GM12875 (cell line): Measurements from ENCODE around the gene LTBP3.
"Not testable (repeated sequence)": the region's sequence is repeated elsewhere in the genome, so short reads cannot be mapped to it uniquely, and the experiment has no call there.

Experiments
- H3K4me3 ChIP-seq: one replicate; pipeline ENCODE4 v1.5.1; 2011; ENCODE audit warnings: low read depth, low read length, control low read depth
- TF ChIP-seq, protein P1 (sequence below): IDR thresholded peaks from 2 replicates; pipeline ENCODE4 v1.5.1; 2011; ENCODE audit warnings: low read depth, mild to moderate bottlenecking, control low read depth, inconsistent platforms, low read length, moderate library complexity, borderline replicate concordance; ENCODE audit not compliant: insufficient read depth

Gene LTBP3

DNA sequence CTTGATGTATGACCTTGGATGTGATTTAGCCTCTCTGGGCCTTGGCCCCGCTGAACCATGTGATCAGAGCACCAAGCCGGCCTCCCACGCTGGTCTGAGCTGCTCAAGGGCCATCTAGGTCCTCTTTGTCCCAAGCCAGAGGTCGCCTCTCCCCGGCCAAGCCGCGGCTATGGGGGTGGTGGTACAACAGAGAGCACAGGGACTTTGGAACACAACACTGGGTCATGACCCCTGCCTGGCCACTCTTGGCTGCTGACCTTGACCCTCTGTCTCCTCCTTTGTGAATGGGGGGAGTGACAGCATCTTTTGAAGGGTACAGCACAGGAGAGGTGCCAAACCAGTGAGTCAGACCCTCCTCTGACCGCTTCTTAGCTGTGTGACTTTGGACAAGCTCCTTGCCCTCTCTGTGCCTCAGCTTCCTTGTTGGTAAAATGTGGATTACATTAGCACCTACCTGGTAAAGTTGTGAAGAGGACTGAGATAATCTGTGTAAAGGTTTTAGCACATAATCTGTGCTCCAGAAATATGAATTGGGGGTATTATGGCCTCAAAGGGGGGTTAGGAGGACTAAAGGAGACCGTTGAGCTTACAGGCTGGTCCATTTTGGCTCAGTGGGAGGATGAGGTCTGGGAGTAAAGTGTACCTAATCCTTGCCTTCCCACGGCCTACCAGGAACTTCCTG lies 28.5 kb downstream of the LTBP3 start:
- TF ChIP-seq, protein P1, sequence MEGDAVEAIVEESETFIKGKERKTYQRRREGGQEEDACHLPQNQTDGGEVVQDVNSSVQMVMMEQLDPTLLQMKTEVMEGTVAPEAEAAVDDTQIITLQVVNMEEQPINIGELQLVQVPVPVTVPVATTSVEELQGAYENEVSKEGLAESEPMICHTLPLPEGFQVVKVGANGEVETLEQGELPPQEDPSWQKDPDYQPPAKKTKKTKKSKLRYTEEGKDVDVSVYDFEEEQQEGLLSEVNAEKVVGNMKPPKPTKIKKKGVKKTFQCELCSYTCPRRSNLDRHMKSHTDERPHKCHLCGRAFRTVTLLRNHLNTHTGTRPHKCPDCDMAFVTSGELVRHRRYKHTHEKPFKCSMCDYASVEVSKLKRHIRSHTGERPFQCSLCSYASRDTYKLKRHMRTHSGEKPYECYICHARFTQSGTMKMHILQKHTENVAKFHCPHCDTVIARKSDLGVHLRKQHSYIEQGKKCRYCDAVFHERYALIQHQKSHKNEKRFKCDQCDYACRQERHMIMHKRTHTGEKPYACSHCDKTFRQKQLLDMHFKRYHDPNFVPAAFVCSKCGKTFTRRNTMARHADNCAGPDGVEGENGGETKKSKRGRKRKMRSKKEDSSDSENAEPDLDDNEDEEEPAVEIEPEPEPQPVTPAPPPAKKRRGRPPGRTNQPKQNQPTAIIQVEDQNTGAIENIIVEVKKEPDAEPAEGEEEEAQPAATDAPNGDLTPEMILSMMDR: no peak
- no peak overlapping the region for H3K4me3 ChIP-seq

GRCh38 chr11:65528819-65529350 lies 29.3 kb downstream of the LTBP3 start:
- TF ChIP-seq, protein P1: no peak

DNA sequence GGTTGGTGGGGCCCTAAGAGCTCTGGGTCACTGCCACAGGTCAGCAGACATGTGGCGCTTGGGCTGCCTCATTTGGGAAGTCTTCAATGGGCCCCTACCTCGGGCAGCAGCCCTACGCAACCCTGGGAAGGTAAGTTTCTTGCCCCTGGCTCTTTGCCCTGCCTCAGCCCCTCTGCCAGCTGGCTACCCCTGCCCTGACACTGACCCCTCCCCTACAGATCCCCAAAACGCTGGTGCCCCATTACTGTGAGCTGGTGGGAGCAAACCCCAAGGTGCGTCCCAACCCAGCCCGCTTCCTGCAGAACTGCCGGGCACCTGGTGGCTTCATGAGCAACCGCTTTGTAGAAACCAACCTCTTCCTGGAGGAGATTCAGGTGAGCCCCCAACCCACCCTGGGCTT lies 31.4 kb downstream of the LTBP3 start:
- no peak overlapping the region for H3K4me3 ChIP-seq
- TF ChIP-seq, protein P1: no peak

More at GRCh38 chr11:65528819-65529350, 29.3 kb downstream of the LTBP3 start:
- H3K4me3 ChIP-seq: no peak overlapping the region

DNA sequence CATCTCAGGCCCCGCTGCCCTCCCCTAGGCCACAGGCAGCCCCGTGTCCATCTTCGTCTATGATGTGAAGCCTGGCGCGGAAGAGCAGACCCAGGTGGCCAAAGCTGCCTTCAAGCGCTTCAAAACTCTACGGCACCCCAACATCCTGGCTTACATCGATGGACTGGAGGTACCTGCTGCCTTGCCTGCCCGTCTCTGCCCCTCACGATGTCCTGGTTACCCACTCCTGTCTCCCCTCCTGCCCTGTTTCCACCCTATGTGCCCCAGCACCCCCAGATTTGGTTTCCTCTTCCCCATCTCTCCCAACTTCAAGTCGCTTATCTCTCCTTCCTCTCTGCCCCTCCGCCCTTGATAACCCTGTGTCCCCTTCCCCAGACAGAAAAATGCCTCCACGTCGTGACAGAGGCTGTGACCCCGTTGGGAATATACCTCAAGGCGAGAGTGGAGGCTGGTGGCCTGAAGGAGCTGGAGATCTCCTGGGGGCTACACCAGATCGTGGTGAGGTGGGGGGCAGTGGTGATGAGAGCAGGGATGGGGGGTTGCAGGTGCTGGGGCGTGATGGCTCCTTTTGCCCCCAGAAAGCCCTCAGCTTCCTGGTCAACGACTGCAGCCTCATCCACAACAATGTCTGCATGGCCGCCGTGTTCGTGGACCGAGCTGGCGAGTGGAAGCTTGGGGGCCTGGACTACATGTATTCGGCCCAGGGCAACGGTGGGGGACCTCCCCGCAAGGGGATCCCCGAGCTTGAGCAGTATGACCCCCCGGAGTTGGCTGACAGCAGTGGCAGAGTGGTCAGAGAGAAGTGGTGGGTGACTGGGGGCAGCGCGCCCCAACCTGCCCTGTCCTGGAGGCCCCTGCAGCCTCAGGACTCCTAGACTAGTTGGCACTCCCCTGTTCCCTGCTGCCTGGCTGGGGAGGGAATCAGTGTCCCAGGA lies 32.3 kb downstream of the LTBP3 start:
- peak overlapping the region; percentile 95 for H3K4me3 ChIP-seq
- TF ChIP-seq, protein P1: no peak

DNA sequence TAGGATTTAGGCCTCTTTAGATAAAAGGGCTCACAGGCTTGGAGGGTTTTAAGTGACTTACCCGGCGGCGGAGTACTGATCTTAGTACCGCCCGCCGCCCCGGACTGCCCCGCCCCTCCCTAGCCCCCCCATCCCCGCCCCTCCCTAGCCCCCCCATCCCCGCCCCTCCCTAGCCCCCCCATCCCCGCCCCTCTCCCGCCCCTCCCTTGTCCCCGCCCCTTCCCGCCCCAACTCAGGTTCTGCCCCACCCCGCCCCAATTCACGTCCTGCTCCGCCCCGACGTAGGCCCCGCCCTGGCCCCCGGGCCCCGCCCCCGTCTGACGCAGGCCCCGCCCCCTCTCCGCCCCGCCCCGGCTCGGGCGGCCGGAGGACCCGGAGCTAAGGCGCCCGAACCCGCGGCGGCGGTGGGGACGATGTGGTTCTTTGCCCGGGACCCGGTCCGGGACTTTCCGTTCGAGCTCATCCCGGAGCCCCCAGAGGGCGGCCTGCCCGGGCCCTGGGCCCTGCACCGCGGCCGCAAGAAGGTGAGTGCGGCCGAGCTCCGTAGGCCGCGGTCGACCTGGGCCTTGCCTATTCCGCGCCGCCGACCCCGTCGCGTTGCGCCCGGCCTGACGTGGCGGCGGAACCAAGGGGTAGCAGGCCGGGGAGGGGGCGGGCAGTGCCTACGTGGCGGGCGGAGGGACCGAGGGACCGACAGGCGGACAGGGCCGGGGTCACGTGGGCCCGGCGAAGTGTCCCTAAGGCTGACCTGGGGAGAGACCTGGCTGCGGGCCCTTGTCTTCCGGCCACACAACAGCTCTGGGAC lies 33.2 kb downstream of the LTBP3 start, which contains the start of gene SCYL1:
TSS of gene SCYL1 (plus strand) at position 343 of the 805 bp plus-strand sequence. CDS start at position 414, 71 bp downstream.
- TF ChIP-seq, protein P1: no peak

GRCh38 chr11:65524014-65524740 lies 34.0 kb downstream of the LTBP3 start:
- TF ChIP-seq, protein P1: no peak
- peak overlapping the region; percentile 13 for H3K4me3 ChIP-seq

More for the DNA sequence above, 33.2 kb downstream of the LTBP3 start, which contains the start of gene SCYL1:
- peak within 1 kb of the TSS; percentile 95 for H3K4me3 ChIP-seq

DNA sequence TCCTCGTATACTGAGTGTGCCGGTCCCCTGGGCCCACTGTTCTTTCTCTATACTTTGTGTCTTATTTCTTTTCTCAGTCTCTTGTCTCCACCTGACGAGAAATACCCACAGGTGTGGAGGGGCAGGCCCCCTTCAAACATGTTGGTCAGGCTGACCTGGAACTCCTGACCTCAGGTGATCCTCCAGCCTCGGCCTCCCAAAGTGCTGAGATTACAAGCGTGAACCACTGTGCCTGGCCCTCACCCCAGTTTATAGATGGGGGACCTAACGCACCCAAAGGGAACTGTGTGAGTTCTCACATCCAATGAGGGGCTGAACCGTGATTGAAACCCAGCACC lies 34.6 kb downstream of the LTBP3 start:
- not testable (repeated sequence) for H3K4me3 ChIP-seq

DNA sequence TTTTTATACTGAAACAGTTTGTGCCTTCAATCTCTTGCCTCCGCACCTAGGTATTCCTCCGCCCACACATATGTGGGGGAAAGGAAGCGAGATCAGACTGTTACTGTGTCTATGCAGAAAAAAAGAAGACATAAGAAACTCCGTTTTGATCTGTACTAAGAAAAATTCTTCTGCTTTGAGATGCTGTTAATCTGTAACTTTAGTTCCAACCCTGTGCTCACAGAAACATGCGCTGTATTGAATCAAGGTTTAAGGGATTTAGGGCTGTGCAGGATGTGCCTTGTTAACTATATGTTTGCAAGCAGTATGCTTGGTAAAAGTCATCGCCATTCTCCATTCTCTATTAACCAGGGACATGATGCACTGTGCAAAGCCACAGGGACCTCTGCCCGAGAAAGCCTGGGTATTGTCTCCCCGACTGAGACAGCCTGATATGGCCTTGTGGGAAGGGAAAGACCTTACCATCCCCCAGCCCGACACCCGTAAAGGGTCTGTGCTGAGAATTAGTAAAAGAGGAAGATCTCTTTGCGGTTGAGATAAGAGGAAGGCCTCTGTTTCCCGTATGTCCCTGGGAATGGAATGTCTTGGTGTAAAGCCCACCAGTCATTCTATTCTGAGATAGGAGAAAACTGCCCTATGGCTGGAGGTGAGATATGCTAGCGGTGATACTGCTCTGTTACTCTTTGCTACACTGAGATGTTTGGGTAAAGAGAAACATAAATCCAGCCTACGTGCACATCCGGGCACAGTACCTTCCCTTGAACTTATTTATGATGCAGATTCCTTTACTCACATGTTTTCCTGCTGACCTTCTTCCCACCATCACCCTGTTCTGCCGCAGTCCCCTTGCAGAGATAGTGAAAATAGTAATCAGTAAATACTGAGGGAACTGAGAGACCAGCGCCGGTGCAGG lies 35.2 kb downstream of the LTBP3 start:
- peak overlapping the region; percentile 7 for H3K4me3 ChIP-seq

DNA sequence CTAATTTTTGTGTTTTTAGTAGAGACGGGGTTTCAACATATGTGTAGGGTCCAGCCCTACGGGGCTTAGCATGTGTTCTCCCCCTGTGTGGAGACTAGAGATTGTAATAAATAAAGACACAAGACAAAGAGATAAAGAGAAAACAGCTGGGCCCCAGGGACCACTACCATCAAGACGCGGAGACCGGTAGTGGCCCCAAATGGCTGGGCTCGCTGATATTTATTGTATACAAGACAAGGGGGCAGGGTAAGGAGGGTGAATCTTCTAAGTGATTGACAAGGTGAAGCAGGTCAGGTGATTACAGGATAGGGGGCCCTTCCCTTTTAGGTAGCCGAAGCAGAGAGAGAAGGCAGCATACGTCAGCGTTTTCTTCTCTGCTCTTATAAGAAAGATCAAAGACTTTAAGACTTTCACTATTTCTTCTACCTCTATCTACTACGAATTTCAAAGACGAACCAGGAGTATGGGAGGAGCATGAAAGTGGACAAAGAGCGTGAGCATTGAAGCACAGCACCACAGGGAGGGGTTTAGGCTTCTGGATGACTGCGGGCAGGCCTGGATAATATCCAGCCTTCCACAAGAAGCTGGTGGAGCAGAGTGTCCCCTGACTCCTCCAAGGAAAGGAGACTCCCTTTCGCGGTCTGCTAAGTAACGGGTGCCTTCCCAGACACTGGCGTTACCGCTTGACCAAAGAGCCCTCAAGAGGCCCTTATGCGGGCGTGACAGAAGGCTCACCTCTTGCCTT lies 36.2 kb downstream of the LTBP3 start:
- H3K4me3 ChIP-seq: not testable (repeated sequence)
